CD4-positive, alpha-beta memory T cell (primary cell): ENCODE data around the gene CFD. TPM values are rescaled to one million over a fixed set of nuclear protein-coding genes. Genes with fewer than 3 reads are reported as not detected.

Experiments
- CTCF ChIA-PET: fragments of 350-600 bp; sonication (Branson Sonifier 250); formaldehyde crosslinking; loops from one replicate; lab custom pipeline; 2021; ENCODE audit warnings: inconsistent platforms; ENCODE audit not compliant: partially characterized antibody; lab: Charles Lee
- POLR2A ChIA-PET: fragments of 350-600 bp; sonication (Branson Sonifier 250); formaldehyde crosslinking; loops from one replicate; lab custom pipeline; 2021; ENCODE audit not compliant: partially characterized antibody; lab: Charles Lee
- DNase-seq, 5 donors: peaks; one replicate each; pipeline versions ENCODE4 v3.0.0 to v3.0.0-alpha.2; 2020 to 2022; ENCODE audit warnings: mixed read lengths in 1 of 5
- H3K27ac ChIP-seq: one replicate; pipeline ENCODE4 v1.7.0; 2013; ENCODE audit warnings: low read depth, low read length
- H3K27me3 ChIP-seq: 2 replicates; pipeline ENCODE4 v1.7.0; 2013; ENCODE audit warnings: mild to moderate bottlenecking, low read length, moderate library complexity; ENCODE audit not compliant: insufficient read depth
- H3K36me3 ChIP-seq: 2 replicates; pipeline ENCODE4 v1.7.0; 2013; ENCODE audit warnings: mild to moderate bottlenecking, low read length, moderate library complexity; ENCODE audit not compliant: insufficient read depth
- H3K4me1 ChIP-seq: 2 replicates; pipeline ENCODE4 v1.7.0; 2013; ENCODE audit warnings: mild to moderate bottlenecking, low read length, moderate library complexity; ENCODE audit not compliant: insufficient read depth
- H3K4me3 ChIP-seq, 2 donors: one replicate each; pipeline ENCODE4 v1.7.0; 2013; ENCODE audit warnings: low read length in 2 of 2, mild to moderate bottlenecking in 1 of 2
- H3K9me3 ChIP-seq, 2 donors: one replicate each; pipeline ENCODE4 v1.7.0; 2013; ENCODE audit warnings: low read length in 2 of 2, control low read depth in 1 of 2; ENCODE audit not compliant: control insufficient read depth in 1 of 2
- H3K27ac Mint-ChIP-seq, 7 donors: one replicate each; pipeline ENCODE4 v1.8.0; 2020 to 2021; ENCODE audit warnings: mixed read lengths in 7 of 7, mild to moderate bottlenecking in 6 of 7, inconsistent platforms in 3 of 7, moderate library complexity in 3 of 7
- H3K27me3 Mint-ChIP-seq, 2 donors: one replicate each; pipeline ENCODE4 v1.8.0; 2020 to 2021; ENCODE audit warnings: mixed read lengths in 2 of 2
- H3K36me3 Mint-ChIP-seq, 2 donors: one replicate each; pipeline ENCODE4 v1.8.0; 2020 to 2021; ENCODE audit warnings: mixed read lengths in 2 of 2, inconsistent platforms in 1 of 2, mild to moderate bottlenecking in 1 of 2
- H3K4me1 Mint-ChIP-seq, 4 donors: one replicate each; pipeline ENCODE4 v1.8.0; 2020 to 2021; ENCODE audit warnings: mixed read lengths in 4 of 4, mild to moderate bottlenecking in 1 of 4
- H3K4me3 Mint-ChIP-seq, 8 donors: one replicate each; pipeline ENCODE4 v1.8.0; 2020 to 2021; ENCODE audit warnings: mixed read lengths in 8 of 8, mild to moderate bottlenecking in 7 of 8, moderate library complexity in 6 of 8, inconsistent platforms in 3 of 8
- H3K9me3 Mint-ChIP-seq, 8 donors: one replicate each; pipeline ENCODE4 v1.8.0; 2020 to 2021; ENCODE audit warnings: mixed read lengths in 8 of 8, mild to moderate bottlenecking in 5 of 8, inconsistent platforms in 3 of 8, moderate library complexity in 1 of 8
- intact Hi-C: fragments of 100-400 bp; cut with micrococcal nuclease; formaldehyde crosslinking; loops from one replicate; pipeline ENCODE4 v1.15.1; 2023
- polyA plus RNA-seq, 2 donors: library from polyadenylated mRNA; unstranded; fragments of 300-500 nt; fragmentation: Illumina TruSeq; gene quantifications; one replicate each; pipeline ENCODE4 v1.2.3, GENCODE V29; 2021
- total RNA-seq, 2 experiments: library from RNA; stranded (reverse); gene quantifications; one replicate each; pipeline ENCODE4 v1.2.3, GENCODE V29; 2021

Gene CFD
- total and polyA plus RNA-seq, 4 experiments from 2014 or later, result 0.91 to 4.8 (median 1.1) TPM; not detected in 1

GRCh38 chr19:870314-870713, 10.8 kb downstream of the CFD start:
- no peaks in the 10 kb centered on the region for H3K27me3 ChIP-seq
- peak overlapping the region in 3 of 8 donors; percentile 29 to 67 (median 51) for H3K4me3 Mint-ChIP-seq
- peaks cover 7% of the 10 kb centered on the region for H3K36me3 ChIP-seq
- H3K9me3 Mint-ChIP-seq, result peaks cover 0 to 8% (median 0%) of the 10 kb centered on the region in 8 donors
- H3K4me1 ChIP-seq, result peaks cover 13% of the 10 kb centered on the region
- H3K36me3 Mint-ChIP-seq, result peaks cover 7 to 24% of the 10 kb centered on the region in 2 donors
- intact Hi-C loops, result no loop called here
- H3K27me3 Mint-ChIP-seq, result no peaks in the 10 kb centered on the region
- H3K27ac ChIP-seq, result no peak overlapping the region
- H3K4me3 ChIP-seq, result no peak overlapping the region
- ChIA-PET POLR2A (interaction anchor here (3.6 kb wide), 1 partner anchor 39 kb away, joined by 16 read pairs; no protein-coding TSS in a partner anchor), CTCF (interaction anchor here (2.4 kb wide), 1 partner anchor 46 kb away, joined by 4 read pairs; no protein-coding TSS in a partner anchor)
- DNase-seq, result no peak
- H3K4me1 Mint-ChIP-seq, result peaks cover 4 to 16% (median 9%) of the 10 kb centered on the region in 4 donors
- H3K27ac Mint-ChIP-seq, result peak overlapping the region in 5 of 7 donors; percentile 36 to 96 (median 77)
- no peaks in the 10 kb centered on the region for H3K9me3 ChIP-seq

GRCh38 chr19:870963-871401, 11.5 kb downstream of the CFD start:
- ChIA-PET POLR2A (interaction anchor here (1.9 to 5.2 kb wide), 2 partner anchors 8 to 39 kb away, joined by 15 to 41 read pairs; no protein-coding TSS in a partner anchor), CTCF (interaction anchor here (2.4 kb wide), 1 partner anchor 45 kb away, joined by 4 read pairs; no protein-coding TSS in a partner anchor)
- intact Hi-C loops, result no loop called here
- peak overlapping the region in 1 of 7 donors; percentile 71 for H3K27ac Mint-ChIP-seq
- no peak for DNase-seq
- Histone ChIP-seq H3K4me3 (no peak overlapping the region), H3K27me3 (no peaks in the 10 kb centered on the region), H3K9me3 (no peaks in the 10 kb centered on the region), H3K27ac (no peak overlapping the region), H3K36me3 (peaks cover 7% of the 10 kb centered on the region), H3K4me1 (peaks cover 13% of the 10 kb centered on the region)
- H3K36me3 Mint-ChIP-seq, result peaks cover 7 to 21% of the 10 kb centered on the region in 2 donors
- H3K4me3 Mint-ChIP-seq, result no peak overlapping the region
- H3K9me3 Mint-ChIP-seq, result peaks cover 0 to 8% (median 0%) of the 10 kb centered on the region in 8 donors
- no peaks in the 10 kb centered on the region for H3K27me3 Mint-ChIP-seq
- peaks cover 4 to 16% (median 9%) of the 10 kb centered on the region in 4 donors for H3K4me1 Mint-ChIP-seq

GRCh38 chr19:871446-872265, 12.2 kb downstream of the CFD start:
- Mint-ChIP-seq H3K4me1 (peaks cover 4 to 16% (median 9%) of the 10 kb centered on the region in 4 donors), H3K36me3 (peaks cover 7 to 23% of the 10 kb centered on the region in 2 donors), H3K27me3 (no peaks in the 10 kb centered on the region), H3K27ac (peak overlapping the region; percentile 65 to 97 (median 94)), H3K4me3 (peak overlapping the region in 7 of 8 donors; percentile 75 to 92 (median 83)), H3K9me3 (peaks cover 0 to 8% (median 0%) of the 10 kb centered on the region in 8 donors)
- no peaks in the 10 kb centered on the region for H3K9me3 ChIP-seq
- ChIA-PET POLR2A (interaction anchor here (1.0 to 5.2 kb wide), 14 partner anchors 8 to 398 kb away, joined by 3 to 41 read pairs (median 6); partner anchors contain the start of genes ABCA7, CIRBP, MED16 and PTBP1), CTCF (interaction anchor here (1.2 to 2.4 kb wide), 3 partner anchors 36 to 50 kb away, joined by 3 to 4 read pairs (median 4); no protein-coding TSS in a partner anchor)
- H3K27me3 ChIP-seq, result no peaks in the 10 kb centered on the region
- peaks cover 13% of the 10 kb centered on the region for H3K4me1 ChIP-seq
- H3K27ac ChIP-seq, result peak overlapping the region; percentile 55
- intact Hi-C loops, result loop anchor here (1.0 kb wide), 3 partner anchors 9 to 38 kb away; partner anchors contain the start of genes MED16 and RNU6-9
- H3K36me3 ChIP-seq, result peaks cover 7% of the 10 kb centered on the region
- DNase-seq, result peak in 1 of 5 donors; percentile 23
- H3K4me3 ChIP-seq, result peak overlapping the region in 1 of 2 donors; percentile 51

GRCh38 chr19:872266-872951, 12.9 kb downstream of the CFD start:
- no peaks in the 10 kb centered on the region for H3K9me3 ChIP-seq
- H3K36me3 ChIP-seq, result peaks cover 7% of the 10 kb centered on the region
- ChIA-PET POLR2A (interaction anchor here (0.6 to 5.2 kb wide), 17 partner anchors 9 to 403 kb away, joined by 3 to 41 read pairs (median 5); partner anchors contain the start of genes ABCA7, ARHGAP45, CIRBP and FAM174C), CTCF (interaction anchor here (1.2 to 2.4 kb wide), 4 partner anchors 9 to 49 kb away, joined by 3 to 4 read pairs (median 4); no protein-coding TSS in a partner anchor)
- no peaks in the 10 kb centered on the region for H3K27me3 ChIP-seq
- Mint-ChIP-seq H3K9me3 (peaks cover 0 to 8% (median 0%) of the 10 kb centered on the region in 8 donors), H3K4me1 (peaks cover 4 to 16% (median 9%) of the 10 kb centered on the region in 4 donors), H3K27ac (peak overlapping the region; percentile 88 to 98 (median 97)), H3K4me3 (peak overlapping the region; percentile 75 to 92 (median 84)), H3K36me3 (peaks cover 5 to 23% of the 10 kb centered on the region in 2 donors), H3K27me3 (no peaks in the 10 kb centered on the region)
- peak; percentile 84 to 93 (median 91) for DNase-seq
- peak overlapping the region in 1 of 2 donors; percentile 51 for H3K4me3 ChIP-seq
- intact Hi-C loops, result loop anchor here (1.0 kb wide), 3 partner anchors 10 to 37 kb away; partner anchors contain the start of genes MED16 and RNU6-9
- peaks cover 13% of the 10 kb centered on the region for H3K4me1 ChIP-seq
- H3K27ac ChIP-seq, result peak overlapping the region; percentile 55

- intact Hi-C loops, result no loop called here
Measured at GRCh38 chr19:873084-873483, 13.6 kb downstream of the CFD start.

GRCh38 chr19:873561-874041, 14.1 kb downstream of the CFD start:
- Mint-ChIP-seq H3K4me1 (peaks cover 4 to 16% (median 9%) of the 10 kb centered on the region in 4 donors), H3K27ac (peak overlapping the region in 2 of 7 donors; percentile 78 to 97), H3K27me3 (no peaks in the 10 kb centered on the region), H3K4me3 (no peak overlapping the region), H3K9me3 (peaks cover 0 to 5% (median 0%) of the 10 kb centered on the region in 8 donors), H3K36me3 (peaks cover 3 to 18% of the 10 kb centered on the region in 2 donors)
- ChIA-PET POLR2A (interaction anchor here (0.6 to 5.2 kb wide), 8 partner anchors 10 to 396 kb away, joined by 3 to 41 read pairs (median 5); partner anchors contain the start of genes CIRBP, MED16, R3HDM4 and RNU6-9), CTCF (interaction anchor here (1.3 to 1.7 kb wide), 2 partner anchors 10 kb away, joined by 3 to 6 read pairs; no protein-coding TSS in a partner anchor)
- no peak for DNase-seq
- Histone ChIP-seq H3K9me3 (no peaks in the 10 kb centered on the region), H3K36me3 (peaks cover 7% of the 10 kb centered on the region), H3K4me1 (peaks cover 13% of the 10 kb centered on the region), H3K27me3 (no peaks in the 10 kb centered on the region), H3K27ac (no peak overlapping the region), H3K4me3 (no peak overlapping the region)
- intact Hi-C loops, result no loop called here

More at GRCh38 chr19:873084-873483, 13.6 kb downstream of the CFD start:
- H3K4me3 ChIP-seq, result no peak overlapping the region
- peak overlapping the region in 7 of 8 donors; percentile 35 to 70 (median 61) for H3K4me3 Mint-ChIP-seq
- peak; percentile 80 to 93 (median 90) for DNase-seq
- H3K27ac ChIP-seq, result no peak overlapping the region
- POLR2A ChIA-PET, result interaction anchor here (0.6 to 5.2 kb wide), 18 partner anchors 8 to 402 kb away, joined by 3 to 41 read pairs (median 6); partner anchors contain the start of genes ABCA7, ARHGAP45, CIRBP and FAM174C
- peaks cover 13% of the 10 kb centered on the region for H3K4me1 ChIP-seq
- CTCF ChIA-PET, result interaction anchor here (1.2 to 1.3 kb wide), 3 partner anchors 9 to 48 kb away, joined by 3 to 4 read pairs (median 3); no protein-coding TSS in a partner anchor
- peaks cover 7% of the 10 kb centered on the region for H3K36me3 ChIP-seq
- peaks cover 4 to 16% (median 9%) of the 10 kb centered on the region in 4 donors for H3K4me1 Mint-ChIP-seq
- peaks cover 0 to 5% (median 0%) of the 10 kb centered on the region in 8 donors for H3K9me3 Mint-ChIP-seq
- H3K36me3 Mint-ChIP-seq, result peaks cover 3 to 20% of the 10 kb centered on the region in 2 donors
- no peaks in the 10 kb centered on the region for H3K27me3 ChIP-seq
- no peaks in the 10 kb centered on the region for H3K9me3 ChIP-seq
- no peaks in the 10 kb centered on the region for H3K27me3 Mint-ChIP-seq
- H3K27ac Mint-ChIP-seq, result peak overlapping the region in 6 of 7 donors; percentile 61 to 97 (median 79)
